GDM1 (cell line): ENCODE results near the gene CMTM8.
A peak's percentile ranks its signal among the peaks of the same experiment; 100 is the strongest.
"Not testable (repeated sequence)": the region's sequence is repeated elsewhere in the genome, so short reads cannot be mapped to it uniquely, and the experiment has no call there.

ENCODE experiments used
- DNase-seq: peaks from one replicate; lab custom pipeline; 2025; lab: John Stamatoyannopoulos, UW

Gene CMTM8

DNA sequence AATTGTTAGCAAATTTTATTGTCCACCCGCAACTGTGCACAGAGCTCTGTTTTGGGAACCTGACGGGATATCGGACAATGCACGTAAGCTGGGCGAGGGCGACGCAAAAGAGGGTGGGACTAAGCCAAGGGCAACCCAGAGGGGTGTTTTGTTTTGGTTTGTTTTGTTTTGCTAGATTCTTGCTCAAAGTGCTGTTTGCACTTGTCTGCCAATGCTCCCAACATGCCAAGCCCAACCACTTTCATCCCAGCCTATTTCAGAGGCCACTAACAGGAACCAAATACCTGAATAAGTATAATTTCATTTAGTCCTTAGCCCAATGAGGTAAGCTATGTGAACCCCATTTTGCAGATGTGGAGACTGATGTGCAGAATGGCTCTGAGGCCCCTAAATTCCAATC is 143.4 kb downstream of the CMTM8 start:
- DNase-seq, result no peak

DNA sequence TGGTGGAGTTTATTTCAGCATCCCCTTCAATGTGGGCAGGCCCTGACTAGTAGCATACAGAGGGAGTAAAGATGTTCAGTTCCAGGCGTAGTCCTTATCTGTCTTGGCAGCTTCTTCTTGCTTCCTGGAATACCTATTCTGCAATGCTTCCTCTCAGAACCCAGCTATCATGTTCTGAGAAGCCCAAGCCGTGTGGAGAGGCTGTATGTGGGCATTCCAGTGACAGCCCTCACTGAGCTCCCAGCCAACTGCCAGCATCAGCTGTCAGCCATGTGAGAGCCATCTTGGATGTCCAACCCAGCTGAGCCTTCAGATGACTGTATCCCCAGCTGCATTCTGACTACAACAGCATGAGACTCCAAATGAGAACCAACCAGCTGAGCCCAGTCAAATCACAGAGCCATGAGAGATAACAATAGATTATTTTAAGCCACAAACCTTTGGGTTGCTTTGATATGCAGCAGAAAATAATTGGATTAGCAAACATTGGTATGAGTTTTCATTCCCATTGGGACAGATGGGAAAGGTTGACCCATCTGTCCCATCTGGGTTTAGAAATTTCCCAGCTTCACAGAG is 144.7 kb downstream of the CMTM8 start:
- DNase-seq, result no peak

DNA sequence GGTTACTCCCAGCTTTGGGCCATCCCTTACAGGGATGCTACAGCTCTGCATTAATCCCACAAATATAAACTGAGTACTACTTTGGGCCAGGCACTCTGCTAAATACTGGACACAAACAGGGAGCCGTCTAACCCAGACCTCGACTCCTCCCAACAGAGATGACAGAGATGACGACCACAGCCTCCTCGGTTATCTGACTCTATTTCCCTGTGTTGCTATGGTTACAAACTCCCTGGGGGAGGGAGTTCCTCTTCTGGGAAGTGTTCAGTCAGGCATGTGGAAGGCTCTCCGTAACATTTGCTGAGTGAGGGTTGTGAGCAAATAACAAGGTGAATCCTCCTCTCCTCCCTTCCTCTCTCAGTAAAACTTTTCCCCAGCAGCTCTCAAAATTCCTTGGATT is 146.5 kb downstream of the CMTM8 start:
- no peak for DNase-seq

DNA sequence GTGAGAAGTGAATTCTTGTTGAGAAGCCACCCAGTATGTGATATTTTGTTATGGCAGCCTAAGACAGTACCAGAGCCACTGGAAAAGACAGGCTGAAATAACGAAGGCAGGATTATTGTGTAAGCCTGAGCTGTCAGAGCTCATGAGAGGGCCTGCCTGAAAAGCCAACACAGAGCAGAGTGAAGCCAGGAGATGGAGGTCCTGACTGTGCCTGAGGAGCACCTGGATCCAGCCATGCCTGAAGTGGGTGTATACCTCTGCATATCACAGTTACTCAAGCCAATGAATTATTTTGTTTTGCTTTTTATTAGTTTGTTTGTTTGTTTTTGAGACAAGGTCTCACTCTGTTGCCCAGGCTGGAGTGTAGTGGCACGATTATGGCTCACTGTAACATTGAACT is 149.0 kb downstream of the CMTM8 start:
- DNase-seq, result no peak

DNA sequence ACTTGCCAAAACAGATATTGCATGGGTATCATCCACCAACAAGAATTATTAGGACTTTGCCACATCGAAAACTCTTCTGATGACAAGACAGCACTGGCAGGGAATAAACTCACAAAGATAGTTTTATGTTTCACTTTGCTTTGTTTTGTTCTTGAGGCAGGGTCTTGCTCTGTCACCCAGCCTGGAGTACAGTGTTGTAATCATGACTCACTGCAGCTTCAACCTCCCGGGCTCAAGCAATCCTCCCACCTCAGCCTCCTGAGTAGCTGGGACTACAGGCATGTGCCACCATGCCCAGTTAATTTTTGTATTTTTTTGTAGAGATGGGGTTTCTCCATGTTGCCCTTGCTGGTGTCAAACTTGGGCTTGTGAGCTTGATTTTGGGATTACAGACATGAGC is 151.1 kb downstream of the CMTM8 start:
- DNase-seq, result not testable (repeated sequence)

DNA sequence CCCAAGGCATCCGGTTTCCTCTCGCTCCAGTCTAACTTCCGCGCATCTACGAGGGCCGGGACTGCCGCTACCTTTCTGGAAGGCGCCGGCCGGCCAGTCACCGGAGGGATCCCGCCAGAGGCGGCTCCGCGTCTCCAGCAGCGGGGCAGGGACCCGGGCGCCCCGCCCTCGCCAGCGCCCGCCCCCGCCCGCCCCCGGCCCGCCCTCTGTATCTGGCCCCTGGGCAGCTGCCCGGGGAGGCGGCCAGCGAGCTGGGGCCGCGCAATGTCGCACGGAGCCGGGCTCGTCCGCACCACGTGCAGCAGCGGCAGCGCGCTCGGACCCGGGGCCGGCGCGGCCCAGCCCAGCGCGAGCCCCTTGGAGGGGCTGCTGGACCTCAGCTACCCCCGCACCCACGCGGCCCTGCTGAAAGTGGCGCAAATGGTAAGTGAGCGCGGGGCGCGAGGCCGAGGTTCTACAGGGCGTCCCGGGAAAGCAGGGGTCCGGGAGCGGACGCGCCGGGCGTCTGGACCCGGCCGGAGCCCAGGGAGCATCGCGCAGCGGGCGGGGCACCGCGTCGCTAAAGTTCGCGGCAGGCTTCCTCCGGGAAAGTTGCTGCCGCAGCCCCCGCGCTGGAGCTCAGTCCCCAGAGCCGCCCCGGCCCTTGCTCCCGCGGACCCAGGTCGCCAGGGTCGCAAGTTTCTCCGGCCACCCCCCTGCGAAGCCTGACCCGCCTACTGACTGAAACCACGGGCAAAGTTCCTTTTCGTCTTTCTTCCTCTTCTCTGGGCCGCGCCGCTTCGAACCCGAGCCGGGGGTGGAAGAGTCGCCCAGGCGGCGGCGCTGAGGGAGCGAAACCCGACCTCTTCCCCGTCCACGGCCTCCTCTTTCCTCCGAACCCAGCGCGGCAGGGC is 153.4 kb downstream of the CMTM8 start, which contains the start of gene CMTM7:
Gene CMTM7, plus strand, starts transcription at position 211 of the 893 bp plus-strand sequence. Its CDS starts 54 bp downstream, at position 265.
- peak; percentile 51 for DNase-seq

DNA sequence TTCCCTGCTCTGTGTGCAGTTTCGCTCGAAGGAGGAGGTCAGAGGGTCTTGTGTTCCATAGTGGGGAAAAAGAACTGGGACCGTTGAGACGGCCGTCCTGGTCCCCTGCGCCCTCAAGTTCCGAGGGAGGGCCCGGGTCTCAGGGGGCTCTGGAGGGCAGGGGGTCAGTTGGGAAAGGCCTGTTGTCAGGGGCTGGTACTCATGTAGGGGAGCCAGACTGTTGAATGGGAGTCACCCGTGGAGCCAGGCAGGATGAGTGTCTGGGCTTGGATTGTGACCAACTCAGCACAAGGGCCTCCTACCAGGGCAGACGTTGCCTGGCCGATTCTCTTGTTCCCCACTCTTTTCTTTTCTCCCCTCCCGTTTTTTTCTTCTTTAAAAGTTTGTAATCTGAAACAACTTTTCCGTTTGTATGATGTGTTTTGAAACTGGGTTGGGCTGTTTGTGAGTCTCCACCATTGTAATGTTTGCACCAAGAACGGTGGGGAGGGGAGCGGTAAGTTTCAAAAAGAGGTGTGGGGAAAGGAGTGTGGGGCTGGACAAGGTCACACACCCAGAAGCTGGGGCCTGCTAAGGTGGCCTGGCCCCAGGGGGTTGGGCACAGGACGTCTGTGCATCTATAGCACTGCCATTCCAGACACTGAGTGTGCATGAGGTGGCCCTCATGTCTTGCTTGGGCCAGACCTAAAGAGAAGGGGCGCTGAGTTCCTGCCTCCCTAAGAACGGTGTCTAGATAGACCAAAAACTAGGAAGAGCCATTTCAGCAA is 154.2 kb downstream of the CMTM8 start:
- no peak for DNase-seq

DNA sequence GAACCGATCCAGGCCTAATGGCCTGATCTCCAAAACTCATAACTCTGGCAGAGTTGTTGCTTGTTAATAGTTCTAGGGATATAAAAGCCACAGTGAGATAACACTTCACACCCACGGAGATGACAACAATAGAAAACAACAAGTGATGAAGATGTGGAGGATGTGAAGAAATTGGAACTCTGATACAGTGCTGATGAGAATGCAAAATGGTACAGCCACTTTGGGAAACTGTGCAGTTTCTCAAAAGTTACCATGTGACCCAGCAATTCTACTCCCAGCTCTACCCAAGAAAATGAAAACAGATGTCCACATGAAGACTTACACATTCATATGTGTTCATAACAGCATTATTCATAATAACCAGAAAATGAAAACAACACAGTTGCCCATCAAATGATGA is 157.0 kb downstream of the CMTM8 start:
- no peak for DNase-seq

DNA sequence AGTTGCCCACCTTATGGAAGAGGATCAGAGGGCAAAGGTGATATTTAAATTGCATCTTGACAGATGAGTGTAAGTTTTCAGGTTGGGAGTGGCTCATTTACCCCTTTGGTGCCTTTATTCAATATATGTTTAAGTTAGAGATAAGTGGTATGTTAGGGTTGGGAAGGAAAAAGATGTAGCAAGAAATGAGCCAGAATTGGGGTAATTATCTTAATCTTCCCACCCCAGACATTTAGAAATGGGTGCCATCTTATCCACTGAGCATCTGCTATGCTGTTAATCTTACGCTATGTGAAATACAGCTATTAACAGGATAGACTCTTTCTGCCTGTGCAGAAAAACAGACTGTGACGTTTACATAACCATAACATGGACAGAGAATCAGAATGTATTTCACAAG is 159.5 kb downstream of the CMTM8 start:
- no peak for DNase-seq

DNA sequence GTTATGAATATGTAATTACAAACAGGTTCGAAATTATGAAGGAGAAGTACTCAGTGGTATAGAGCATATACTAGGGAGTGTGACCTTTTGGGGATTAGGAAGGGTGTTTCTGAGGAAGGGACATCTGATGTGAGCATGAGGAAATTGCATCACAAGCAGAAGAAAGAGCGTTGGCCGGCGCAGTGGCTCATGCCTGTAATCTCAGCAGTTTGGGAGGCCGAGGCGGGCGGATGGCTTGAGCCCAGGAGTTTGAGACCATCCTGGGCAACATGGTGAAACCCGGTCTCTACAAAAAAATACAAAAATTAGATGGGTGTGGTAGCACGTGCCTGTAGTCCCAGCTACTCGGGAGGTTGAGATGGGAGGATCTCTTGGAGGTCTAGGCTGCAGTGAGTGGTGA is 160.1 kb downstream of the CMTM8 start:
- DNase-seq, result no peak

DNA sequence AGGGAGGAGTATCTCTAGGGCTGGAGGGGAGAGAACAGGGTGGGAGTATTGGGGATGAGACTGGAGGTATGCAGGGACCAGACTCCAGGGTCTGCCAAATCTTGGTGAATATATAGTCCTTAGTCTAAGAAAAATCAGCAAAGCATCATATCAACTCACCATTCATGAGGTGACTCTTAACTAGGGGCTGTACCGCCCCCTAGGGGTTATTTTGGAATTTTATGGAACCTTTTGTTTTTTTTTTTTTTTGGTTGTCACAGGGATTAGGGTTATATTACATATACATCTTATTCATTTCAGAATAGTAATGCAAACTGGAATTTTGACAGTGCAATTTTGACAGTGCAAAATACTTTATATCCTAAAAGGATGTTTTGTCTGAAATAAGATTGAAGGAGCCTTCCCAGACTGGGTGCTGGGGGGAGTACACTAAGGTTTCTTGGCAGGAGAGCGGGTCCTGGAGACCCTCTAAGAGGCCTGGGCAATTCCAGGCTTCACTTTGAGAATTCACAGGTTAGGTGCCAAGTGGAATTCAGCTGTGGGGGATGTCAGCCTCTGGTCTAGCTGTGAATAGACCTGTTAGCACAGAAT is 160.6 kb downstream of the CMTM8 start:
- DNase-seq, result peak; percentile 14

DNA sequence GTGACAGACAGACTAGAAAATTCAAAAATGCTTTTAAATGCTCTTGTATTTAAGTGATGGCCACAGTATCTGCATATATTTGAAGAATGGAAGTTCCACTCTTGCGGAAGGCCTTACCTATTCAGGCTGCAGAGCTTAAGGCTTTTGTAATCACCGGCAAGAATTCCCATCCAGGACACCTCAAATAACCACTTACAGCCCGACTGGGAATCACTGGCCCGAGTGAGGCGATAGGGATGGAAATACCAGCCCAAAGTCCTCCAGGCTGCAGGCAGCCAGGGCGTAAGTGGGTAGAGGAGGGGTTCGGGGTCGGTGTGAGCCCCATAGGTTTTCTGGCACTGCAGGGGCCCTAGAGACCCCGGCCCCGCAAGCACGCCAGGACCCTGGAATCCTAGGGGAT is 162.6 kb downstream of the CMTM8 start:
- no peak for DNase-seq

DNA sequence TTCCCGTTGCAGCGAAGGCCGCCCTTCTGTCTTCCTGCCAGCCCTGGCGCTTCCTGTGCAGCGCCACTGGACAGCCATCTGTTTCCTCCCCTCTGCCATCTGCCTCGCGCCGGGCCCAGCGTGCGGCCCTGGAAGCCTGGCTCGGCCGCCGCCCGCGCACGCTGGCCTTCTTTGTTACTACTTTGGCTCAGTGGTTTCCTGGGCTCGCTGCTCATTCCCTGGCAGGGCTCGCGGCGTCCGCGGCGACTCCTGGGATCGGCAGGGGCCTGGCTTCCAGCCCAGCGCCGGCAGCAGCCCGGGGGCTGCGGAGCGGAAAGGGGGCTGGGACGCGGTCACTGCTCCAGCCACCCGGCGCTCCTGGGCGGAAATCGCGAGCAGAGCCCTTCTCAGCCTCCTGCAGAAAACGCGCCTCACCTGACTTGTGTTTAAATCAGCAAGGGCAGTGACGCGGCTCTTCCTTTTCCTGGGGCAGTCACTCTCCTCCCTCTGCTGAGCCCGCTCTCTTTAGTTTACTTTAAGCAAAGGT is 163.1 kb downstream of the CMTM8 start:
- peak; percentile 86 for DNase-seq

DNA sequence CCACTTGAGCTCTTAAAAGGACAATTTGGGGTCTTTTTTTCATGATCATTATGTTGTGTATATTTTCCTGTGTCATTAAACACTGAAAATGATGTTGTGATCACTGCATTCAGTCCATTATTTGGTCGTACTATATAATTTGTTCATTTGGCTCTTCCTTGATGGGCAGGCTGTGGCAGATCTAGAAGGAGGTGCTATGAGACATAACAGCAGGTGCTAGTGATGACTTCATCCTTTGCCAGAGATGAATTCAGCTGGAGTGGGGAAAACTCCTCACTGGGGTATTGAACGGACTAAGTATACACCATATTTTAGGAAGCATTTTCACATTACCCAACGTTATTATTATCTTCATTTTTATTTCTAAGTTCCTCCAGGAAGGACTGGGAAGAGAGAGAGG is 165.2 kb downstream of the CMTM8 start:
- DNase-seq, result no peak

DNA sequence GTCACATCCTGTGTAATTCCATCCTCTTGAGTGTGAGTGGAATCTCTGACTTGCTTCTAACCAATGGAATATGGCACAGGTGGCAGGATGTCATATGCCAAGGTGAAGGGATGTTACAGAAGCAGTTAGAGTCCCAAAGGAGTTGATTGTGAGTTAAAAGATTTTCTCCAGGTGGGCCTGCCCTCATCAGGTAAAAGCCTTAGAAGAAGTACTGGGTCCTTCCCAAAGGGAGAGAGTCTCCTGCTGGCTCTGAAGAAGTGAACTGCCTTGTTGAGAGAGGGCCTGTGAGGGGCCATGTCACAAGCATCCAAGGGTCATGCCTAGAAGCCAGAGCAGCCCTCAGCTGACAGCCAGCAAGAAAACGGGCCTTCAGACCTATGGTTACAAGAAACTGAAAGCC is 166.2 kb downstream of the CMTM8 start:
- no peak for DNase-seq

DNA sequence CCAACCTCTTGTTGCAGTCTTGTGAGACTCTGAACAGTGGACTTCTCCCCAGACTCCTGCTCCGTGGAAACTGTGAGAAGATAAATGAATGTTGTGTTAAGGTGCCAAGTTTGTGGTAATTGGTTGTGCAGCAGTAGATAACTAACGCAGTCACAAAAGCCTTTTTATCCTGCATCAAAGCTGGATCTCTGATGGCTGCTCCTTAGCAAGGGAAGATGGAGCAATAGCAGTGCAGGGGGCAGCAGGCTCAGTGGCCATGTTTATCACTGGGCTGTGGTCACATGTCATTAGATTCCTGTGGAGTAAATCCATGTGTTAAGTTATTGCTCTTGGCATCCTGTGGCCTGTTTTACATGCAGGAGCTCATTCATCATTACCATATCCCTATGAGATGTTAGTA is 166.7 kb downstream of the CMTM8 start:
- DNase-seq, result no peak

DNA sequence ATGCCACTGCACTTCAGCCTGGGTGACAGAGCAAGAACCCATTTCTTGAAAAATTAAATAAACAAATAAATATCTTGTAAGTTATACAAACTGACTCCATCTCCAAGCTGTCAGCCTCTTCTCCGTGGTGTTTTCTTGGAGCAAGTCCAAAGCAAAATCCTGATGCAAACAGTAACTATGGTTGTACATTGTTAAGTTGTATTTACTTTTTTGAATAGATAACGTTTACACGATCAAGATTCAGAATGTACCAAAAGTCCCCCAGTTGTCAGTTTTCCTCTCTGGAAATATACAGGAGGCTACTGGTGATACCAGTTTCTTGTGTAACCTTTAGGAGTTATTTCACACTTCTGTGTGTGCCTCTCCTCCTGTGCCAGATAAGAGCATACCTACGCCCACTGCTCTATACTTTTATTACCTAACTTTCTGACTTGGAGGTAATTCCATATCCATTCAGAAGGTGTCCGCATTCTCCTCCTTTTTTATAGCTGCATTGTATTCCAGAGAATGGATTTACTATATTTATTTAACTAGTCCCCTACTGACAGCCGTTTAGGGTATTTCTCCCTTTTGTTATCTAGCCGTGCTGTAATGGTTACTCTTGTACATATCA is 167.3 kb downstream of the CMTM8 start:
- DNase-seq, result no peak

DNA sequence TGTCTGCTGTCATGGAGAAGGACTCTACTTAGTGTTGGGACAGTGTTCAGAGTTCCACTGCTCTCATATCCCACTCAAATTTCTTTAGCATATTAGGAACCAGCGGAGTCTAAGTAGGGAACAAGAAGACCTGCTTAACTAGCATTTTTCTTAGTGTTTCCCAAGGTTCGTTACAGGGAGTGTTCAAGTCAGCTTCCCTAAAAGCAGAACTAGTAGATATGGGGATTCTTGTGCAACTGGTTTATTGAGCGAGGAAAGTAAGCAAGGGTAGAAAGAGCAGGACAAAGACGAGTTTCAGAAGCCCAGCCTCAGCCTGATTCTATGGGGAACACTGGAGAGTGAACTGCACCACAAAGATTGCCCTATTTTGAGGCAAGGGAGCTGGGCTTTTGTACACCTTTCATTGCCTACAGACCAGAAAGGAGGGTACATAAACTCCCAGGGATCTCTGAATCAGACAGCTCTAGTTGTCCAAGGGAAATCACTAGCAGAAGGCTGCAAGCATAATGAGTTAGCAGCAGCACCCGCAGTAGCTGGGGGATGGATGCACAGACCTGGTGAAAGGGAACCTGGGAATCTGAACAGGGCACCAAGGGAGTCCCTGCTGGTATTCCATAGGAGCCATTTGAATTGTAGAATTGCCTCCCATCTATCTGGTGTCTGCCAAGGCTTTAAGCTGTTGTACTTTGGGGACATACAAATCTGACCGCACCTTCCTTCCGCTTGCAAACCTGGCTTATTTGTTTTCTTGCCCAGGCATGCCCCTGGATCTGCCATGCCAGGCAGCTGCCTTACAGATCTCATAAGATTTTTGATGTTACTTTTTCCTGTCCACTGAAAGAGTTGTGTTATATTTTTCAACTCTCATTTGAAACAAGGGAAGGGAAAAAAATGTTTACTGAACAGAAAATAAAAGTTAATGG is 168.3 kb downstream of the CMTM8 start:
- peak; percentile 39 for DNase-seq

DNA sequence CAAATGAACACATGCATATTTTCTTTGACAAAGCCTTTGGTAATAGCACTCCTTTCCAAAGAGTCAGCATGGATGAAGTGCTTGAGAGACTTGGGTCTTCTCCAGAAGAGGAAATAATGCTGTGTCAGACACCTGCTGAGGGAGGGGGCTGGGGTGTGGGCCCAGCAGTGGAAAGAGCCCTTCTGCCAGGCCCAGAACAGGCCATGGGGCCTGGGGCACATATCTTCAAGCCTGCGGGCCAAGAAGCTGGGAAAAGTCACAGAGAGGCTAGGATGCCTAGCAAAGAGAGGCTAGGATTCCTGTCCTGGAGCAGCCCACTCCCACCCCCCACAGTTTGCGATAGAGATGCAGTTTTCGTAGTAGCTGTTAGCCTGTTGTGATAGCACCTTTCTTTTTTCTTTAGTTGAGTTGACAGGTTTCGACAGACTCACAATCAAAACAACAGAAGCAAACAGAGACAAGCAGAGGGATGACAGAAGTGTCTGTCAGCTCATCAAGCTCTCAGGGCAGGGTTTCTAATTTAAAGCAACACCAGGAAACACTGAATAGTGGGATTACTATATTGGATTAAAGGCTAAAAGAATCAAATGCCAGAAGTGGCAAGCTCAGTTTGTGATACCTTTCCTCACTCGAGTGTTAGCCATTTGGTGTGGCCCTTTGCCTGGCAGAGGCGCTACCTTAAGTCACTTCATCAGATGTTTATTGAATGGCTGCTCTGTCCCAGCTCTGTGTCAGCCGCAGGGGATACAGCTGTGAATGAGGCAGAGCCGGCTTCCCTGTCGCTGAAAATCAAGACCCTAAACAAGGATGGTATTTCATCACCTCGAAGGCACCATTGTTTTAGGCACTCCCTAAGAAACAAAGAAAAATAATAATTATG is 172.1 kb downstream of the CMTM8 start:
- DNase-seq, result no peak

DNA sequence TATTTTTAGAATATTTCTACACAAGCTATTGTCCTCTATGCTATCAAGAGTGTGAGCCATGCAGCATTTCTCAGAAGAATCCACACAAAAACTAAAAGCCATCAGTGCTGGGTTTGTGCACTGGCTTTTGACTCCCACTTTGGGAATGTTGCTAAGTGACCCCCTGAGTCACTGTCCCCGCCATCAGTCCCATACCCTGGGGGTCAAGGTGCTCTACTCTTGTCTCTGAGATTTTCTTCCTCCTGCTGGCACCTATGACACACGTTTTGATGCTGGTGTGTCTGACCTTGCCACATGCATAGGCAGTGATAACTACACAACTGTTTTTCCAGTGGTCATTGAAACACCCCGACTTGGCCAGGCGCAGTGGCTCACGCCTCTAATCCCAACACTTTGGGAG is 173.0 kb downstream of the CMTM8 start:
- DNase-seq, result no peak
